ENCODE measurements around the gene ALPK1.
"Not testable (repeated sequence)": the region's sequence is repeated elsewhere in the genome, so short reads cannot be mapped to it uniquely, and the experiment has no call there.

ALPK1 gene

DNA sequence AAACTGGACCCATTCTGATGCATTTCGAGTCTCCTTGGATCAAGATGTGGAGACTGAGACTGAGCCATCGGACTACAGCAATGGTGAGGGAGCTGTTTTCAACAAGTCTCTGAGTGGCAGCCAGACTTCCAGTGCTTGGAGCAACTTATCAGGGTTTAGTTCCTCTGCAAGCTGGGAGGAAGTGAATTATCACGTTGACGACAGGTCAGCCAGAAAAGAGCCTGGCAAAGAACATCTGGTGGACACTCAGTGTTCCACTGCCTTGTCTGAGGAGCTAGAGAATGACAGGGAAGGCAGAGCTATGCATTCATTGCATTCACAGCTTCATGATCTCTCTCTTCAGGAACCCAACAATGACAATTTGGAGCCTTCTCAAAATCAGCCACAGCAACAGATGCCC is 134.0 kb downstream of the ALPK1 start:
- no peak for TF ChIP-seq CTCF (conservative IDR thresholded peaks at IDR 0.05; ENCODE audit: control insufficient read depth, insufficient read depth, low read depth, low read length)
- no peak for DNase-seq (ENCODE audit: low read depth)
- H3K4me3 ChIP-seq (ENCODE audit: control insufficient read depth, low read depth, low read length): no peak overlapping the region

DNA sequence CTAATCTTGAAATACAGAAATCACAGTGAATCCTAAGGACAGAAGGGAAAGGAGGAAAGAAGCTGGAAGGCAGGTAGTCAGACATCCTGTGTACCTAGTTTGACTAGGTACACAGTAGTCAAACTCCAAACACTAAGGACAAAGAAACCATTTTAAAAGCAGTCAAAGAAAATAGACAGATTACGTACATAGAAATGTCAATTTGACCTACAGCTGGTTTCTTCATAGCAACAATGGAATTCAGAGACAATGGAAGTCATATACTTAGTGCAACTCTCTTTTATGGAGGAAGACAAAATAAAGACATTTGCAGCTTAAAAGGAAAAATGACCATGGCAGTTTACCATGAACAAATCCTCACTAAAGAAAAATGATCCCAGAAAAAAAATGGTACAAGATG is 139.8 kb downstream of the ALPK1 start:
- H3K4me3 ChIP-seq (ENCODE audit: control insufficient read depth, low read depth, low read length): no peak overlapping the region
- no peak for DNase-seq (ENCODE audit: low read depth)
- no peak for TF ChIP-seq CTCF (conservative IDR thresholded peaks at IDR 0.05; ENCODE audit: control insufficient read depth, insufficient read depth, low read depth, low read length)

DNA sequence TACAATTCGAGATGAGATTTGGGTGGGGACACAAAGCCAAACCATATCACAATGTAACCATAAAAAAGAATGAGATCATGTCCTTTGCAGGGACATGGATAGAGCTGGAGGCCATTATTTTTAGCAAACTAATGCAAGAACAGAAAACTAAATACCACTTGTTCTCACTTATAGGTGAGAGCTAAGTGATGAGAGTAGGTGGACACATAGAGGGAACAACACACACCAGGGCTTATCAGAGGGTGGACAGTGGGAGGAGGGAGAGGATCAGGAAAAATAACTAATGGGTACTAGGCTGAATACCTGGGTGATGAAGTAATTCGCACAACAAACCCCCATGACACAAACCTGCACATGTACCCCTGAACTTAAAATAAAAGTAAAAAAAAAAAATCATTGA is 145.1 kb downstream of the ALPK1 start:
- DNase-seq (ENCODE audit: low read depth); H3K4me3 ChIP-seq (ENCODE audit: control insufficient read depth, low read depth, low read length): not testable (repeated sequence)

DNA sequence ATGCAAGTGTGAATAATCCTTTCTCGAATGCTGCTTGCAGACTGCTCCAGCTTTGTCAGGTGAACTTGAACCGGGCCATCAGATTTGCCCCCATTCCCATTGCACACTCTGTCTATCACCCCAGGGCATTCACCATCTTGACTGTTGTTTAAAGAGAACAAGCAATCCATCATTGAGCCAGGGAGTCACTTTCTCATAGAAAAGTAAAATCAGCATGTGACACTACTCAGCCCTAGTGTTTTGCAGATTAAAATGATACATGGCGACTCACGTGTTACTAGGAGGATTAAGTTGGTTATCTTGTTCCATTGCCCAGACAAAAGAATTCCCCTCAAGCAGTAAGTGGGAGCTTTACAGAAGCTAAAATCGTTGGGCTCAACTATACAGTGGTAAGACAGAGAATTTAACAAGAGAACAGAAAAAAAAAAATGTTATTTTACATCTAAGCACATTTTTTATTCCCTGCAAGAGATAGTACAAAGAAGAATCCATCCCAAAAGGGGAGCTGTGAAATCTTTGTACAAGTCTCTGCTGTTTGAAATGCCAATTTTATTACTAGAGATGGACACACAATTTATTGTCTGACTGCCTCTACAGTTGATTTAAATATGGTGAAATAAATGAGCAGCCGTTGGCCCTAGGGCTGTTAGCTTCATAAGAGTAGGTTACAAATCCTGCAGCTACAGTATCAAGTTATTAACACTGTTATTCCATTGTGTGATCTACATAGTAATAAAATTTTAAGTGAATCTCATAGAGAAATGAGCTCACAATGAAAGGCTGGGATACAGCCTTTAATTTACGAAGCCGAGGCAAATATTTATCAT is 151.3 kb downstream of the ALPK1 start:
- no peak overlapping the region for H3K4me3 ChIP-seq (ENCODE audit: control insufficient read depth, low read depth, low read length)
- DNase-seq (ENCODE audit: low read depth): peak; percentile 18
- no peak for TF ChIP-seq CTCF (conservative IDR thresholded peaks at IDR 0.05; ENCODE audit: control insufficient read depth, insufficient read depth, low read depth, low read length)

DNA sequence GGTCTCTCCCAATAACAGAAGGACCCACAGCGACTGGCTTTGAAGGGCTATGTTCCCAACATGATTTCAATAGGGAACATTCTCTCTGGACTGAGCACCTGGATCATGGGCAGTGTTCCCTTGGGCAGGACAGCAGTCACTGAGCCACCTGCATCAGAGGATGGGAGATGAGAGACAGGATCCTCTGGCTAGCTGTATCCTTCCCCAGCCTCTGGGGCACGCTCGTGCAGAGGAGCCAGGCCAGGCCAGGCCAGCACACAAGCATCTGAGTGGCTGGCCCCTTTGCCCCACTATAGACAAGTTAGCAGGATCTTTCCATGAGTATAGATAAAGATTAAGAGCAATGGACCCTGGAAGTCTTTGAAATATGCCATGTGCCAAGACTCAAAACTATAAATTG is 152.5 kb downstream of the ALPK1 start:
- no peak for TF ChIP-seq CTCF (conservative IDR thresholded peaks at IDR 0.05; ENCODE audit: control insufficient read depth, insufficient read depth, low read depth, low read length)
- no peak for DNase-seq (ENCODE audit: low read depth)
- H3K4me3 ChIP-seq (ENCODE audit: control insufficient read depth, low read depth, low read length): no peak overlapping the region

GRCh38 chr4:112451104-112451503 is 153.9 kb downstream of the ALPK1 start:
- no peak overlapping the region for H3K4me3 ChIP-seq (ENCODE audit: control insufficient read depth, low read depth, low read length)

GRCh38 chr4:112451831-112452230 is 154.7 kb downstream of the ALPK1 start:
- TF ChIP-seq CTCF (conservative IDR thresholded peaks at IDR 0.05; ENCODE audit: control insufficient read depth, insufficient read depth, low read depth, low read length): no peak
- no peak overlapping the region for H3K4me3 ChIP-seq (ENCODE audit: control insufficient read depth, low read depth, low read length)
- no peak for DNase-seq (ENCODE audit: low read depth)

More at GRCh38 chr4:112451104-112451503, 153.9 kb downstream of the ALPK1 start:
- no peak for DNase-seq (ENCODE audit: low read depth)
- no peak for TF ChIP-seq CTCF (conservative IDR thresholded peaks at IDR 0.05; ENCODE audit: control insufficient read depth, insufficient read depth, low read depth, low read length)

Data from fibroblast of mammary gland (primary cell).